GM19455 (cell line): ENCODE data around the gene KPNA6.
A peak's percentile ranks its signal among the peaks of the same experiment; 100 is the strongest.
"Not testable (repeated sequence)": the region's sequence is repeated elsewhere in the genome, so short reads cannot be mapped to it uniquely, and the experiment has no call there.

Source experiments
- ATAC-seq: cut with Tn5 transposase; IDR thresholded peaks from one replicate; pipeline ENCODE4 v1.9.1; 2021; ENCODE audit not compliant: unreplicated experiment

The KPNA6 gene

DNA sequence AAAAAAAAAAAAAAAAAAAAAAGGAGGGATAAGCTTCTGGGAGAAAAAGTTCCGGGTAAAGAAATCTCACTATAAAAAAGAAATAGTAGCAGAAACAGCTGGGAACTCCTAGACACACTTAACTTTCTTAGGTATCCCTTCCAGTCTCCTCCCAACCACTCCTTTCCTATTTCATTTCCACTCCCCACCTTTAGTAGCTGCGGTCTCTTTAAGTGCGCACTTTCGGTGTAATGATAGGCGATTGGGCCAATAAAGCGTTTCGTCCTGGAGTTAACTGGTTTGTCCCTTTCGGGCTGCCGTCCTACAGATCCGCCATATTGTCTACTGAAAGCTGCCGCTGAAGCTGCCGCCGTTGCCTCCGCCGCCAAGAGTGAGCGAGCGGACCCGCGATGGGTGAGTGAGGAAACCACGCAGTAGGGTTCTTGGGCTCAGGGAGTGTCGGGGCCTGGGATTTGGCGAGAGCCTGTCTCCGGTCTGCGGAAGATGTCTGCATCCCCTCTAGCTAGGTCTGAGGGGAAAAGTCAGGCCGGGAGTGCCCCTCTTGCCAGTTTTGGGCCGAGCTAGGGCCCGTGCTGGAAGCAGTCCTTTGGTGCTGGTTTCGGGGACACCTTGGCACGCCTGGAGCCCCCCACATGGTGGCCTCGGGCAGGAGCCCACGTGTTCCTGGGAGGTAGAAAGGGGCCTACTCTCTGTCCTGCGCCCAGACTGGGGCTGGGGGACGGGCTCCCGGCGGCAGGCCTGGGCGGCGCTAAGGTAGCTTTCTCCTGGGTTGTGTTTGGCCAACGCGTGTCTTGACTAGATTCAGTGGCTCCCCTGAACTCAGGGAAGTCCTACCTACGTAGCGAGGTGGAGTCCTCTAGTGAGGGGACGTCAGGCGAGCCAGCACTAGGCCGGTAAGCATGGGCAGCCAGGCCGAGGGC is at the start of gene KPNA6:
Gene KPNA6 (plus strand): TSS at position 315 of the 920 bp plus-strand sequence. CDS start 75 bp downstream, at position 390.
- ATAC-seq: peak; percentile 63

DNA sequence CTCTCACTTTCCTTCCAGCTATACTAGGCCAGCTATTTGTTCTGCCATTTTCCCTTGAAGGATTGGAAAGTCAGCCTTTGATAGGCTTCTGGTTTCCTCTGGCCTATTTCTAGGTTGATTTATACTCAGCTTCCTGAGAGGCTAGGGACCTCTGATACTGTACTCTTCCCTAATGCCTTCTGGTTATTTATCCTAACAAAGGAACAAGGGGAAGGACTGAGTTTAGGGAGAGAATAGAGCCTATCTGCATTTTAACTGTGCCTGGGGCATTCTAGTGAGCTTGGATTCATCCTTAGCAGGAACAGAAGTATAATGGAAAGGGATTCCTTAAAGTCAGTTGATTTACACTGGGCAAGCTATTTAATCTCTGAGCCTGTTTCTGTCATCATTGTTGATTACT is 46.9 kb upstream of the KPNA6 start:
- no peak for ATAC-seq

DNA sequence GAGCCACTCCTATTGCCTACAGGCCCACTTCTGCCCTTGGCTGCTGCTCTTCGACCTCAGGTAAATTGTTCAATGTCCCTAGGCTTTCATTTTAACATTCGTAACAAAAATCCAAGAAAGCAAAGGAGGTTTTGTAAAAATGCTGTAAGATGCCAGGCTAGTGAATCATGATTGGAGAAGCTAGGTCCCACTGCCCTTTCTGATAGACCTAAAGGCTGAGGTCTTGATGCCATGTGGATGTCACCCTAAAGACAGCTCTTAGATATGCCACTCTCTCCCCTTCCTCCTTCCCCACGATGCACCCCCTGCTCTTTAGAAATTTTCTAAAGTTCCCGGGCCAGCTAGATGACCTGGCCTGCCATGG is 45.0 kb upstream of the KPNA6 start:
- ATAC-seq: no peak

DNA sequence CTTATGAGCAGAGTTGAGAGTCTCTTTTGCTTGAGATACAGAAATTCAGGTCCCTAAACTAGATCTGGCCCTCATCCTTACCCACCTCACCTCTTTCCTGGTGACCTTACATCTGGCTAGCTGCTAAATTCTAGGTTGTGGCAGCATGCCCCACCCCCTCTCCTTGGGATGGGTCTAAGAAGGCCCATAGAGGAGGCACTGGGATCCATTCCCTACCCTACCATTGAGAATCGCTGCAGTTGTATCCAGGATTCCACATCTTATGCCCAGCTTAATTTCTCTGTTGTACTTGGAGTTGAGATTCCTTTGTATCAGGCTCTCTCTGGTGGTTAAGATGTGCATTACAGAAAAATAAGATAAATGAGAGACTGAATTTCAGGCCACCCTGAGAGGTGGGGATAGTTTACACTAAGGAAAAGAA is 44.6 kb upstream of the KPNA6 start:
- no peak for ATAC-seq

DNA sequence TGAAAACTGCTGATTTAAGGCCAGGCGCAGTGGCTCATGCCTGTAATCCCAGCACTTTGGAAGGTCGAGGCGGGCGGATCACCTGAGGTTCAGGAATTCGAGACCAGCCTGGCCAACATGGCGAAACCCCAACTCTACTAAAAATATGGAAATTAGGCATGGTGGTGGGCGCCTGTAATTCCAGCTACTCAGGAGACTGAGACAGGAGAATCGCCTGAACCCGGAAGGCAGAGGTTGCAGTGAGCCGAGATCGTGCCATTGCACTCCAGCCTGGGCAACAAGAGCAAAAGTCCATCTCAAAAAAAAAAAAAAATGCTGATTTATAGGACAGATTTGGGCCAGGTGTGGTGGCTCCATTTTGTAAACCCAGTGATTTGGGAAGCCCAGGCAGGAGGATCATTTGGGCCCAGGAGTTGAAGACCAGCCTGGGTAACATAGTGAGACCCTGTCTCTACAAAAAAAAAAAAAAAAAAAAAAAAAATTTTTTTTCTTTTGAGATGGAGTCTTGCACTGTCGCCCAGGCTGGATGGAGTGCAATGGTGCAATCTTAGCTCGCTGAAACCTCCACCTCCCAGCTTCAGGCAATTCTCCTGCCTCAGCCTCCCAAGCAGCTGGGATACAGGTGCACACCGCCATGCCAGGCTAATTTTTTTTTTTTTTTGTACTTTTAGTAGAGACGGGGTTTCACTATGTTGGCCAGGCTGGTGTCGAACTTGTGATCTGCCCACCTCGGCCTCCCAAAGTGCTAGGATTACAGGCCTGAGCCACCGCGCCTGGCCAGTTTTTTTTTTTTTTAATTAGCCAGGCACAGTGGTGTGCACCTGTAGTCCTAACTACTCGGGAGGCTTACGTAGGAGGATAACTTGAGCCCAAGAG is 42.0 kb upstream of the KPNA6 start:
- ATAC-seq: not testable (repeated sequence)

DNA sequence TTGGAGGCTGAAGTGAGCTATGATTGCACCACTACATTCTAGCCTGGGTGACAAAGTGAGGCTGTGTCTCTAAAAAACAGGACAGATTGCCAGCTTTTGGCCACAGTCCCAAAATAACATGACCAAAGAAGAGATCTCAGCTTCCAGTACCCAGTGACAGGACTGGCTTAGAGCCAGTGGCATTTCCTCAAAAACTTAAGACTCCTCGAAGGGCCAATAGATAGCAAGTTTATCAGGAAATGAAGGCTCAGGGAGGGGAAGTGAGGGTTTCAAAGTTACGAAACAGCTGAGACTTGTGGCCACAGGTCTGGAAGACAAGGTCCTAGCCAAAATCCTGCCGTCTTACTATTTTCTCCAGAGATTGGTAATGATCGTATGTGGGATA is 41.4 kb upstream of the KPNA6 start:
- no peak for ATAC-seq

DNA sequence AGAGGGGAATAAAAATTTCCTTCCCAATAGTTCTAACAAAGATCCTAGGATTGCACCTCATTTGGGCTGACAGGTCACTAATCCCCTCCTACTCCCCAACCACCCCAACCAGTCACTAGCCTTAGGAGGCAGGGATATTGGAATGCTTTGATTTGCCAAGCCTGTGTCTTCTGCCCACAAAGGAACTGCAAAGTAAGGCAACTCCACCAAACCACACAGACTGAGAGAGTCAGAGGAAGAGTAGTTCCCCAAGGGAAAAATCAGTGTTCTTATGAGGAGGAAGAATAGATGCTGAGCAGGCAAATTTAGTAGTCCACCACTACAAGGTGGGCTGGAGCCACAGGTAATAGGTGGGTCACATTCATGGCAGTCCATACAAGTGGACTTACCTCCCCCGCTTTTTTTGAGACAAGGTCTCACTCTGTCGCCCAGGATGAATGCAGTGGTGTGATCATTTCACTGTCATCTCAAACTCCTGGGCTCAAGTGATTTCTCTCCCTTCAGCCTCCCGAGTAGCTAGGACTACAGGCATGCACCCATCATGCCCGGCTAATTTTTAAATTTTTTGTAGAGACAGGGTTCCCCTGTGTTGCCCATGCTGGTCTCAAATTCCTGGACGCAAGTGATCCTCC is 38.8 kb upstream of the KPNA6 start:
- no peak for ATAC-seq

DNA sequence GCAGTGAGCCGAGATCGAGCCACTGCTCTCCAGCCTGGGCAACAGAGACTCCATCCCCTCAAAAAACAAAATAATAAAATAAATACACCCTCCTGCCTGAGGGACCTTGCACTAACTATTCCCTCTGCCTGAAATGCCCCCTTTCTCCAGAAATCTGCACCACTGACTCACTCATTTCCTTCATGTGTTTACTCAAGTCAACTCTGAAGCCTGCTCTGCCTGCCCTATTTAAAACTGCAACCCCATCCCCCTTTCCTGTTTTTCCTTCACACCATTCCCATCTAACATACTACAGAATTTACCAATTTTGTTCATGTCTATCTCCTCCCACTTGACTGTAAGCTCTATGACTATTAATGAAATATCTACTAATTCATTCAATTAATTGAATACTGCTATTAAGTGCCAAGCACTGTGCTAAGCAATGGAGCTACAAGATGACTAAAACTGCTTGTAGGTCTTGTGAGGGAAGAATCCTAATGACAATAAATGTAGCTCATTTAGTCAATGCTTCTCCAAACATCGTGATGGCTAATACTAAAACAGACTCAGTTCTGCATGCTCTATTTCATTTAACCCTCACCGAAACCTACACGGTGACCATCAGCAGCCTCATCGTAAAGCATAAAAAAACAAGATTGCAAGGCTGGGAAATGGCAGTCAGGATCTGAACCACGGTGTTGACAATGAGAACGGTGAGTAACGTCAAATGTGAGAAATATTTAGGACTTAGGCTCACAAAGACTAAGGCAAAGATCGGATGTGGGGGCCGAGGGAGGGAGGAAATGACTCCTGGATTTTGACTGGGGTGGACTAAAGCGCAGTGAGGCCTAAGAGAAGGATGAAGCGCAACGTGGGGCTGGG is 35.9 kb upstream of the KPNA6 start:
- ATAC-seq: no peak

DNA sequence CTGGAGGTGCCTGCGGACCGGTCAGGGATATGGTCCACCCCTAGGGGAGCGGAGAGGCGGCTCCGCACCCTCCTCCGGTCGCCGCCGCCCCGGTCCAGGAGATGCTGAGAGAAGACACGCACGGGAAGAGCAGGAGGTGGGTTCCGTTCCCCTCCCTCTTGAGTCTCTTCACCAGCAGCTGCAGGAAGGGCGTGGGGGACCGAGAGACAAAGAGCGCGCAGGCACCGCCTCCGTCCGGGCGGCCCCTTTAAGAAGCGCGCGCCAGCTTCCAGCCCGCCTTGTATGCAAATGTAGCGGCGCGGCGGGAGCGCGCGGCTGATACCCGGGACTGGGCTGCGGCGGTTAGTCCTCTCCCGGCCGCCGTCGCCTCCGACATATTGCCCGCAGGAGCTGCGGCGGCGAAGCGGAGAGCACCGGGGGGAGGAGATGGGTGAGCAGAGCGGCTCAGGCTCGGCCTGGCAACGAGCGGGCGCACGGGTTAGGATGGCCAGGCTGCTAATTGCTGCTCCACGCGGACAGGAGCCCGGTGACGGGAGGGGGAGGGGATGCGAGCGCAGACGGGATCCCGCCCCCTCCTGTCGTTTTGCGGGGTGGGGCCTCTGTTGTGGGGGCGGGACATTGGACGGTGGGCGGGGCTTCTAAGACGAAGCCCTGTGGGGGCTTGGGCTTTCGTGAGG is 35.1 kb upstream of the KPNA6 start, which contains the start of gene TMEM39B:
Gene TMEM39B (plus strand): TSS at position 318 of the 677 bp plus-strand sequence. CDS start 109 bp downstream, at position 427.
- ATAC-seq: peak; percentile 83

DNA sequence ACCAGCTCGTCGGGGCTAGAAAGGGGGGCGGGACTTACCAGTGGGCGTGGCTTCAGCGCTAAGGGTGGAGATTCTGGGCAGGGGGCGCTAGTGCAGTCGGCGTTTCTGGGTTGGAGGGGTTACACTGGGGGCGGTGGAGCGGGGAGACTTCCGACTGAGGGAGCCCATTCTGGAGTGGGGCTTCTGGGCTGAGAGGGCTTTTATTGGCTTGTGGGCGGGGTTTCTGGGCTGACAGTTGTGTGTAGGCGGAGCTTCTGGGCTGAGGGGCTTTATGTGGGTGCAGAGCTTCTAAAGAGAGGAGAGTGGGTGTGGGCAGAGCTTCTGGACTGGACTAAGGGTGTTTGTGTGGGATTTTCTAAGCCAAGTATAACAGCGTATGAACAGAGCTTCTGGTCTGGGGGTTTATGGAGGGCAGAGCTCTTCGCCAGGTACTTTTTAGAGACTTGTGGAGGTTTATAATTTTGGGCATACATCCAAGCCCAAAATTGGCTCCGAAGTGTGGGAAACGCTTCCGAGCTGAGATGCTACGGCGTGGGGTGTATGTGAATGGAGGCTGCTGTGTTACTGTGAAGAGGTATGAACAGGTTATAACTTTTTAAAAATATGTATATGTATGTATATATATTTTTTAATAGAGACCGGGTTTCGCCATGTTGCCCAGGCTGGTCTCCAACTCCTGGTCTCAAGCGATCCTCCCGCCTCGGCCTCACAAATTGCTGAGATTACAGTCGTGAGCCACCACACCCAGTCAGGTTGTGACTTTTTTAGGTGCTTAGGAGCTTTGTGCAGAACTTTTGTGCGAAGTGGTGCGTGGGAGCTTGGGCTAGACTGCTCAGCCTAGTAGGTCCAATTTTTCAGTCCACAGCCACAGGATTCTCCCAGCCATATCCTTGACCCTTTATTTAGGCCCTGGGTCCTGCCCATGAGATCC is 34.3 kb upstream of the KPNA6 start:
- no peak for ATAC-seq

DNA sequence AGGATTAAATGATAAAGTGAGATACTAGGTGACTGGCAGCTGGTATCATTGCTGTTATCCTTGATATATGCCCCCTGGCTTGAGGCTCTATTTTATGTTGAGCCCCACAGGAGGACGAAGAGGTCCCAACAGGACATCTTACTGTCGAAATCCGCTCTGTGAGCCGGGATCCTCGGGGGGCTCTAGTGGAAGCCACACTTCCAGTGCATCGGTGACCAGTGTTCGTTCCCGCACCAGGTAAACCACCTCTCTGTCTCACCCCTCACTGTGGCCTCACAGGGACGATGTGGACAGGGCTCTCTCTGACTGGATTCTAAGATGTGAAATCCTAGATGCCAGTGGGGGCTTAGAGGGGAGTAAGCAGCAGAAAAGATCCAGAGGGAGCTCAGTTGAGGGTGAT is 33.0 kb upstream of the KPNA6 start:
- ATAC-seq: no peak

DNA sequence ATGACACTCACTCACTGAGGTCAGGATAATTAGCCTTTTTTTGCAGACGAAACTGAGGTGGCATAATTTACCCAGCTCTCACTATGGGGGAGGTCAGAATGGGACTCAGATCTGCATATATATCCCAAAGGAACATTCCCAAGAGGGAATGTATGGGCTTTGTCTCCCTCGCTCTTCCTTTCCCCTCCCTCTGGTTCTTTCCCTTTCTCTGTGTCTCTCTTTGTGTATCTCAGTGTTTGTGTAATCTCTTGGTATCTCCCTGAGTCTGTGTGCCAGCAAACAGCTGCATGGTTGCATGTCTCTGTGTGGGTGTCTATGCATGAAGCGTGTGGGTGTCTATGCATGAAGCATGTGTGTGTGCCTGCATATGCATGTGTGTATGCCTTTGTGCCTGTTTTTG is 30.4 kb upstream of the KPNA6 start:
- ATAC-seq: no peak

DNA sequence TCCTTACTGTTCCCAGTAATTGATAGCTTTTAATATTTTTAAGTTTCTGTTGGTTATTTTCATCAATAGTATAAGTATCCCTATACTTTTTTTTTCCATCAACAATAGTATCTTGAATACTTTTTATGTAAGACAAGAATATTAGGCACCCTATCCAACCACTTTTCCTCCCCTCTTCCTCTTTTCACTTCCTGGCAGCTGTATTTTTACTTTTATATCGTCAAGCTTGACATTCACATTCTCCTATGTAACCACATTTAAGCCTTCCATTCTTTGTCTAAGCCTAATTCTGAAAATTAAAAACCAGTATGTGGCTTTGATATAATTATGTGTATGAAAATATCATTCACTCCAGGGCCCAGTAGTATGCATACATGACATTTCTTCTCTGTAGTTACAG is 25.8 kb upstream of the KPNA6 start:
- no peak for ATAC-seq

DNA sequence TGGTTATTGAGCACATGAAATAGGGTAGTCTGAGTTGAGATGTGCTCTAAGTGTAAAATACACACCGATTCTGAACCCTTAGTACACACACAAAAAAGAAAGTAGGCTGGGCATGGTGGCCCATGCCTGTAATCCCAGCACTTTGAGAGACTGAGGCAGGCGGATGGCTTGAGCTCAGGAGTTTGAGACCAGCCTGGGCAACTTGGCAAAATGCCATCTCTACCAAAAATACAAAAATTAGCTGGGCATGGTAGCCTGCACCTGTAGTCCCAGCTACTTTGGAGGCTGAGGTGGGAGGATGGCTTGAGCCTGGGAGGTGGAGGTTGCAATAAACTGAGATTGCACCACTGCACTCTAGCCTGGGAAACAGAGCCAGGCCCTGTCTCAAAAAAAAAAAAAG is 21.5 kb upstream of the KPNA6 start:
- not testable (repeated sequence) for ATAC-seq

DNA sequence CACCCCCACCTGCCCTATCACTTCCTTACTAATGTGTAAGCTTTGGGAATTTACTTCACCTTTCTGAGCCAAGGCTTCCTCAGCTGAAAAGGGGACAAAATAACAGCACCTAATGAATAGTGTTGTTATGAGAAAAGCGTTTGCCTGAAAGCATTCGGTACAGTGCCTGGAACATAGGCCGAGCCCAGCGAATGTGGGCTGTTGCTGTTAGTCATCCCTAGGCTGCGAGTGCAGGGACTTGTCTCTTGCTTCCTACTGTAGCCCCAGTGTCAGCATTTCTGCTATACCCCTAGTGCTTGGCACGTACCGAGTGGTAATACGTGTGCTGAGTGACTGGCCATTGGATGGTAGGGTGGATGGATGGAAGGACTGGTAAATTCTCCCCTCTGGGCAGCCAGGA is 16.7 kb upstream of the KPNA6 start:
- ATAC-seq: no peak

DNA sequence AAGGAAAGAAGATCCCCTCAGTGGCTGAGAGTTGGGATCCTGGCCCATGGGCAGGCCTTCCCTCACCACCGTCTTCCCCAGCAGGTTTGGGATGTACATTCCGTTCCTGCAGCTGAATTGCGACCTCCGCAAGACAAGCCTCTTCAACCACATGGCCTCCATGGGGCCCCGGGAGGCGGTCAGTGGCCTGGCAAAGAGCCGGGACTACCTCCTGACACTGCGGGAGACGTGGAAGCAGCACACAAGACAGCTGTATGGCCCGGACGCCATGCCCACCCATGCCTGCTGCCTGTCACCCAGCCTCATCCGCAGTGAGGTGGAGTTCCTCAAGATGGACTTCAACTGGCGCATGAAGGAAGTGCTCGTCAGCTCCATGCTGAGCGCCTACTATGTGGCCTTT is 16.3 kb upstream of the KPNA6 start:
- no peak for ATAC-seq

DNA sequence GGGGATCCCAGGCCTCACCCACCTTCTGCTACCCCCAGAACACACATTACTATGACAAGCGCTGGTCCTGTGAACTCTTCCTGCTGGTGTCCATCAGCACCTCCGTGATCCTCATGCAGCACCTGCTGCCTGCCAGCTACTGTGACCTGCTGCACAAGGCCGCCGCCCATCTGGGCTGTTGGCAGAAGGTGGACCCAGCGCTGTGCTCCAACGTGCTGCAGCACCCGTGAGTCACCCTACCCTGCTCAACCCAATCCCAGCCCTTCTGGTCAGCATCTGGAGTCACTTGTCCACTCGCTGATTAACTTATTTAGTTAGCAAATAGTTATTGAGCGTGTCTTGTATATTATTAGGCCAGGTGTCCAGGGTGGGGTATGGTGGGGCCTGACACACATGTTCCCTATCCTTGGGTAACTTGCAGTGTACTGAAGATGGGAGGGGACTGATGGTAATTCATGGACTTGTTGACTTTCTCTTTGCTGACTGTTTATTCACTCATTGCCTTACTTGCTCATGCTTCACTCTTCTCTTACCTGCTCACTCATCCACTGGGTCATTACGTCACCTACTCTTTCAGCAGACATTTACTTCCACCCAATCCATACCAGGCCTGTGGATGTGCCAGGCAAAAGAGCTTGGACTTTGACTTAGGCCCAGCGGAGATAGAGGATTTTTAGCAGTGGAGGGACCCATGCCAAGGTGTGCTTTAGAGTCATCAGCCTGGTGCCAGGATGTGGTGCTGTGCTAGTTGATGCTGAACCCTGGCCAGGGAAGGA is 12.9 kb upstream of the KPNA6 start:
- no peak for ATAC-seq

DNA sequence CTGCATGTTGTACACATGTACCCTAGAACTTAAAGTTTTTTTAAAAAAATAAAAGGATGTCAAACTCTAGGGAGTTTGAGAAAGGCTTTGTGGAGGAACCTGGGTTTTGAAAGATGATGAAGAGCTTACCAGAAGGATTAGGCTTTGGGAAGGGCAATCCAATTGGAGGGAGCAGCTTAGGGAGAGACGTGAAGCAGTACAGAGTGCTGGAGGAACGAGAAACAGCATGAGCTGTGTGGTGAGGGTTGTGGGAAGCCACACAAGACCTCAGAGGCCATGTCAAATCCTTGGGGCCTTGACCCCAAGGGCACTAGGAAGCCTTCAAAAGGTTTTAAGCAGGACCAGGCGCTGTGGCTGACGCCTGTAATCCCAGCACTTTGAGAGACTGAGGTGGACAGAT is 8.4 kb upstream of the KPNA6 start:
- no peak for ATAC-seq
